ENCODE data around the gene TAB3.

Gene TAB3

DNA sequence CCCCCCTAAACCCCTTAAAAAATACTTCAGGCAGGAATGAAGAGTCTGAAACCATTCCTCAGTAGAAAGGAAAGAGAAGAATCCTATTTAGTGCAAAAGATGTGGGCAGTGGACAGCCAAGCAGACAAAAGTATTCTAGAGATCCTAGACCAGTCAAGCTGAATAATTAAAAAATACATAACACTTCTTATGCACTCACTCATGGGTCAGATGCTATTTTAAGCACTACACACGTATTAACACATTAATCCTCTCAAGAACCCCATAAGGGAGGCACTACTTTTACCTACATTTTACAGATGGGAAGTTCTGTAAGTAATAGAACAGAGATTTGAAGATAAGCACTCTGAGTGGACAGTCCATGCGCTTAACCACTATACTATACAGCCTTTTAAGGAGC lies 5.9 kb downstream of the TAB3 start:
- Histone ChIP-seq H3K27ac (ENCODE audit: low read length) (no peak overlapping the region), H3K9me3 (ENCODE audit: insufficient read depth, low read depth, low read length) (no peaks in the 10 kb centered on the region), H3K27me3 (ENCODE audit: insufficient read depth, low read length) (no peaks in the 10 kb centered on the region), H3K9ac (ENCODE audit: low read depth, low read length) (no peak overlapping the region), H3K4me1 (ENCODE audit: insufficient read depth, low read length) (no peaks in the 10 kb centered on the region; the same call in 1 of the 2 replicates), H3K36me3 (ENCODE audit: insufficient read depth, low read depth, low read length) (no peaks in the 10 kb centered on the region), H3K4me3 (ENCODE audit: low read length) (no peak overlapping the region)

DNA sequence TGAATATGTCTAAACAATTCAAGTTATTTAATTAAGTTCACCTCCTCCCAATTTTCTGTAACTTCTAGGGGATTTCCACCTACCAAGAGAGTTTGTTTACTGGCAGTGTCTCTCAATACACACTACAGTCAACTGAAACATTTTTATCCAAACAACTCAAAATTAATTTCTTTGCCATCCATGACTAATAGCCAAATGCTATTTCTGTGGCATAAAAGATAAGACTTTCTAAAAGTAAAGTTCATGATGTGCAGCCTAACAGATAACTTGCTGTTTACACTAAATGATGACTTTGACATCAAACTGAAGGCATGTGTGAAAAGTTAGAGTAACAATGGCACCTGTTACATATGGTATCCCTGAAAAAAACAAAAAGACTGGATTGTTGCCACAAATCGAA lies 7.3 kb downstream of the TAB3 start:
- no peak overlapping the region for H3K27ac ChIP-seq (ENCODE audit: low read length)
- H3K9me3 ChIP-seq (ENCODE audit: insufficient read depth, low read depth, low read length), result no peaks in the 10 kb centered on the region

DNA sequence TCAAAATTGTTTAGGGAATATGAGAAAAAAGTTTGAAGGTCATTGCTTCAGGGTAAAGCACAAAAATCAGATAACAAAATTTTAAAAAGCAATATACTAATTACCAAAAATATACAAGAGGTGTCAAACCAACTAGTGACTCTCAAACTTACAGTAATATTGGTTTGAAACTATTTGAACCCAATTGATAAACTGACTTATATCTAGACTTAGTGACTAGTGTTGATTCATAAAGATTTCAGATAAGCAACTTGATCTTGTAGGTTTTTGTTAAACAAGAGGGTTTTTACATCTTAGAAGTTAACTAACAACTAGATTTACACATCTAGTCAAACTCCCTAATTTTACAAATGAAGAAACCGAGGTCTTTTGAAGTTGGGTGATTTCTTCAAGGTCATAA lies 7.7 kb downstream of the TAB3 start:
- Histone ChIP-seq H3K4me1 (ENCODE audit: insufficient read depth, low read length) (no peaks in the 10 kb centered on the region; the same call in 1 of the 2 replicates), H3K27me3 (ENCODE audit: insufficient read depth, low read length) (no peaks in the 10 kb centered on the region), H3K9me3 (ENCODE audit: insufficient read depth, low read depth, low read length) (no peaks in the 10 kb centered on the region), H3K9ac (ENCODE audit: low read depth, low read length) (no peak overlapping the region), H3K4me3 (ENCODE audit: low read length) (no peak overlapping the region), H3K36me3 (ENCODE audit: insufficient read depth, low read depth, low read length) (no peaks in the 10 kb centered on the region), H3K27ac (ENCODE audit: low read length) (no peak overlapping the region)

More for the DNA sequence above, 7.3 kb downstream of the TAB3 start:
- no peak overlapping the region for H3K4me3 ChIP-seq (ENCODE audit: low read length)
- H3K36me3 ChIP-seq (ENCODE audit: insufficient read depth, low read depth, low read length), result no peaks in the 10 kb centered on the region
- H3K4me1 ChIP-seq (ENCODE audit: insufficient read depth, low read length), result no peaks in the 10 kb centered on the region; the same call in 1 of the 2 replicates
- H3K27me3 ChIP-seq (ENCODE audit: insufficient read depth, low read length), result no peaks in the 10 kb centered on the region
- H3K9ac ChIP-seq (ENCODE audit: low read depth, low read length), result no peak overlapping the region

DNA sequence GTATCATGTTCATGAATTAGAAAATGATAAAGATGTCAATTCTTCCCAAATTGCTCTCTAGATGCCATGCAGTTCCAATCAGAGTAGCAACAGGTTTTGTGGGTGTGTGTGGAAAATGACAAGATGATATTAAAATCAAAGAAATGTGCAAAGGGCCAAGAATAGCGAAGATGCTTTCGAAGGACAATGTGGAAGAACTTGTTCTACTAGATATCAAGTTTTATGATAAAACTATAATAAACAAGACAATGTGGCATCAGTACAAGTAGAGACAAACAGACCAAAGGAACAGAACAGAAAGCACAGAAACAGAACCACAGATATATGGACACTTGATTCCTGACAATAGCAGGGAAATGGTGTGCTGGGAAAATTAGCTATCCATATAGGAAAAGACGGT lies 9.0 kb downstream of the TAB3 start:
- Histone ChIP-seq H3K9ac (ENCODE audit: low read depth, low read length) (no peak overlapping the region), H3K9me3 (ENCODE audit: insufficient read depth, low read depth, low read length) (no peaks in the 10 kb centered on the region), H3K36me3 (ENCODE audit: insufficient read depth, low read depth, low read length) (no peaks in the 10 kb centered on the region), H3K4me1 (ENCODE audit: insufficient read depth, low read length) (no peaks in the 10 kb centered on the region; the same call in 1 of the 2 replicates), H3K27ac (ENCODE audit: low read length) (no peak overlapping the region), H3K4me3 (ENCODE audit: low read length) (no peak overlapping the region), H3K27me3 (ENCODE audit: insufficient read depth, low read length) (no peaks in the 10 kb centered on the region)

DNA sequence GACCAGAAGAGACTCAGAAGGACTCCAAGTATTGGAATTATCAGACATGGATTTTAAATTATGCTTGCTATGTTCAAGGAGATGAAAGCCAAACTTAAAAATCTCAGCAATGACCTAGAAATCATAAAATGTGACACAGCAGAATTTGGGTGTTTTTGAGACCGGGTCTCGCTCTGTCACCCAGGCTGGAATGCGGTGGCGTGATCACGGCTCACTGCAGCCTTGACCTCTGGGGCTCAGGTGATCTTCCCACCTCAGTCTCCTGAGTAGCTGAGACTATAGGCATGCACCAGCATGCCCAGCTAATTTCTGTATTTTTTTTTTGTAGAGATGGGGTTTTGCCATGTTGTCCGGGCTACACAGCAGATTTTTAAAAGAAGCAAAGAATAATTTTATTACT lies 12.7 kb downstream of the TAB3 start:
- H3K4me3 ChIP-seq (ENCODE audit: low read length), result no peak overlapping the region
- H3K36me3 ChIP-seq (ENCODE audit: insufficient read depth, low read depth, low read length), result no peaks in the 10 kb centered on the region
- H3K27me3 ChIP-seq (ENCODE audit: insufficient read depth, low read length), result no peaks in the 10 kb centered on the region
- H3K9ac ChIP-seq (ENCODE audit: low read depth, low read length), result no peak overlapping the region
- H3K27ac ChIP-seq (ENCODE audit: low read length), result no peak overlapping the region
- H3K9me3 ChIP-seq (ENCODE audit: insufficient read depth, low read depth, low read length), result no peaks in the 10 kb centered on the region
- H3K4me1 ChIP-seq (ENCODE audit: insufficient read depth, low read length), result no peaks in the 10 kb centered on the region; the same call in 1 of the 2 replicates

DNA sequence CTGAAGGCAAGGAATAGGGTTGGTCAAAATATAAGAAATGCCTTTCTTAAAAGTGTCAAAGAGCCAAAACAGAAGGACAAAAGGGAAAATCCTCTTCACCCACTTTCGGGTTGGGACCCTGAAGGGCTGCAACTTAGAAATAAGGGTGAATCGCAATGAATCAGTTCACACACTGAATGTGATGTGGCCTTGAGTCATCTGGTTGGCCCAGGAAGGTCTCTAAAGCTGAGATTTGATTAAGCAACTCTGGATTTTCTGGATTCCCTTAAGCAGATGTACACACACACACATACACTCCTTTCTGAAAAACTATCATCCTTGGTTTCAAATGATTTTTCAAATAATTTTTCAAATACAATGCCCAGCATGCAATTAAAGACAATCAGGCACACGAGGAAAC lies 13.1 kb downstream of the TAB3 start:
- no peaks in the 10 kb centered on the region; the same call in 1 of the 2 replicates for H3K4me1 ChIP-seq (ENCODE audit: insufficient read depth, low read length)
- H3K27ac ChIP-seq (ENCODE audit: low read length), result no peak overlapping the region
- H3K36me3 ChIP-seq (ENCODE audit: insufficient read depth, low read depth, low read length), result no peaks in the 10 kb centered on the region
- H3K4me3 ChIP-seq (ENCODE audit: low read length), result no peak overlapping the region
- H3K9ac ChIP-seq (ENCODE audit: low read depth, low read length), result no peak overlapping the region
- H3K27me3 ChIP-seq (ENCODE audit: insufficient read depth, low read length), result no peaks in the 10 kb centered on the region
- H3K9me3 ChIP-seq (ENCODE audit: insufficient read depth, low read depth, low read length), result no peaks in the 10 kb centered on the region

DNA sequence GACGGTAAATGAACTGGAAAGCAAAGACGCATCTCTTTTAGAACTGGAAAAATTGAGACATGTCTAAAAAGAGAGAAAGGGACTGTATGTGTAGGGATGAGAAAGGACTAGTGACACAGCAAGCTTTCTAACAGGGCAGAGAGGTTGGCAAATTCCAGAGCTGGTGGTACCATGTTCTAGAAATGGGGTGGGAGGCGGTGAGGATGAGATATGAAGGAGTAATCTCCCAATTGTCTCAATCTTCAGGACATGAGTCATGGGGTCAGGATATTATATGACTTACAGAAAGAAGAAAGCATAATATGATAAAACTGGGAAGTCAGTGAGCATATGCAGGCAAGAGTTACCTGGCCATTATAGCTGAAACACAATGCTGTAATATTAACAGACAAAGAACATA lies 14.2 kb downstream of the TAB3 start:
- Histone ChIP-seq H3K36me3 (ENCODE audit: insufficient read depth, low read depth, low read length) (no peaks in the 10 kb centered on the region), H3K4me1 (ENCODE audit: insufficient read depth, low read length) (no peaks in the 10 kb centered on the region), H3K27me3 (ENCODE audit: insufficient read depth, low read length) (no peaks in the 10 kb centered on the region), H3K9ac (ENCODE audit: low read depth, low read length) (no peak overlapping the region), H3K4me3 (ENCODE audit: low read length) (no peak overlapping the region), H3K27ac (ENCODE audit: low read length) (no peak overlapping the region), H3K9me3 (ENCODE audit: insufficient read depth, low read depth, low read length) (no peaks in the 10 kb centered on the region)

DNA sequence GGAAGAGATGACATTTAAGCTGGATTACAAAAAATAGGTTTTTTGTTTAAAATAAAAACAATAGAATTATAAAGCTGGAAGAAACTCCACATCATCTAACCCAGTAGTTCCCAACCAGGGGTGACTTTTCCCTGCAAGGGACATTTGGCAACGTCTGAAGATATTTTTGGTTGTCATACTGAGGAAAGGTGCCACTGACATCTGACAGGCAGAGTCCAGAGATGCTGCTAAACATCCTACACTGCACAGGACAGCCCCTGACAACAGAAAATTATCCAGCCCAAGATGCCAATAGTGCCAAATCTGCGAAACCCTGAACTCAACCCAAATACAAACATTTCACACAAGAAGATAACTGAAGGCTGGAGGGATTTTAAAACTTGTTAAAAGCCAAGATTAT lies 18.5 kb downstream of the TAB3 start:
- Histone ChIP-seq H3K9ac (ENCODE audit: low read depth, low read length) (no peak overlapping the region), H3K4me3 (ENCODE audit: low read length) (no peak overlapping the region), H3K36me3 (ENCODE audit: insufficient read depth, low read depth, low read length) (no peaks in the 10 kb centered on the region), H3K27ac (ENCODE audit: low read length) (no peak overlapping the region), H3K9me3 (ENCODE audit: insufficient read depth, low read depth, low read length) (no peaks in the 10 kb centered on the region), H3K27me3 (ENCODE audit: insufficient read depth, low read length) (no peaks in the 10 kb centered on the region), H3K4me1 (ENCODE audit: insufficient read depth, low read length) (no peaks in the 10 kb centered on the region)

- Histone ChIP-seq H3K27me3 (ENCODE audit: insufficient read depth, low read length) (no peaks in the 10 kb centered on the region), H3K9ac (ENCODE audit: low read depth, low read length) (no peak overlapping the region), H3K9me3 (ENCODE audit: insufficient read depth, low read depth, low read length) (no peaks in the 10 kb centered on the region), H3K4me3 (ENCODE audit: low read length) (no peak overlapping the region), H3K36me3 (ENCODE audit: insufficient read depth, low read depth, low read length) (no peaks in the 10 kb centered on the region), H3K4me1 (ENCODE audit: insufficient read depth, low read length) (no peaks in the 10 kb centered on the region), H3K27ac (ENCODE audit: low read length) (no peak overlapping the region)
Measured at GRCh38 chrX:30865612-30866011, 23.4 kb downstream of the TAB3 start.

- no peaks in the 10 kb centered on the region for H3K36me3 ChIP-seq (ENCODE audit: insufficient read depth, low read depth, low read length)
- H3K9me3 ChIP-seq (ENCODE audit: insufficient read depth, low read depth, low read length), result no peaks in the 10 kb centered on the region
- no peak overlapping the region for H3K9ac ChIP-seq (ENCODE audit: low read depth, low read length)
- no peaks in the 10 kb centered on the region for H3K27me3 ChIP-seq (ENCODE audit: insufficient read depth, low read length)
- no peaks in the 10 kb centered on the region for H3K4me1 ChIP-seq (ENCODE audit: insufficient read depth, low read length)
- no peak overlapping the region for H3K4me3 ChIP-seq (ENCODE audit: low read length)
- H3K27ac ChIP-seq (ENCODE audit: low read length), result no peak overlapping the region
Measured at GRCh38 chrX:30865015-30865414, 24.0 kb downstream of the TAB3 start.

DNA sequence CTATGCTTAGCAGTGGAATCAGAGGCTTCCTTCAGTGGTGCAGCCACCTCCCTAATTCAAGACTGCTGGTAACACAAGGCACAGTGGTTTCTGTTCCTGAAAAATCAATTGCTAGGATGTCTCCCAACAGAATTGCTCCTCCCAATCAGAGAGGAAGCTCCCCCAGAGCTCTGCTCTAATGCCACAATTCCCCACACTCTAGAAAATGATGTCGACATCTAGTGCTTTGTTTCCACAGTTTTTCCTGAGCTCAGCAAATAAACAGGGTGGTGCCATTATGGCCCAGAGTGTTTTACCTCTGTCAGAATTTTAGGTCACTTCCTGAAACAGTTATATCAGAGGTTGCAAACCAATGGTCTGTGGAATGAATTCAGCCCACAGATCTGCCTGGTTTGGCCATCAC lies 24.7 kb downstream of the TAB3 start:
- Histone ChIP-seq H3K27me3 (ENCODE audit: insufficient read depth, low read length) (no peaks in the 10 kb centered on the region), H3K27ac (ENCODE audit: low read length) (no peak overlapping the region), H3K4me1 (ENCODE audit: insufficient read depth, low read length) (peaks cover under 1% of the 10 kb centered on the region; the same call in 1 of the 2 replicates), H3K9ac (ENCODE audit: low read depth, low read length) (no peak overlapping the region), H3K36me3 (ENCODE audit: insufficient read depth, low read depth, low read length) (no peaks in the 10 kb centered on the region; the same call in 1 of the 2 replicates), H3K9me3 (ENCODE audit: insufficient read depth, low read depth, low read length) (no peaks in the 10 kb centered on the region), H3K4me3 (ENCODE audit: low read length) (no peak overlapping the region)

- no peaks in the 10 kb centered on the region for H3K9me3 ChIP-seq (ENCODE audit: insufficient read depth, low read depth, low read length)
- no peak overlapping the region for H3K27ac ChIP-seq (ENCODE audit: low read length)
- no peak overlapping the region for H3K4me3 ChIP-seq (ENCODE audit: low read length)
- H3K9ac ChIP-seq (ENCODE audit: low read depth, low read length), result no peak overlapping the region
- no peaks in the 10 kb centered on the region; the same call in 1 of the 2 replicates for H3K36me3 ChIP-seq (ENCODE audit: insufficient read depth, low read depth, low read length)
- H3K27me3 ChIP-seq (ENCODE audit: insufficient read depth, low read length), result no peaks in the 10 kb centered on the region
- H3K4me1 ChIP-seq (ENCODE audit: insufficient read depth, low read length), result peaks cover 5% of the 10 kb centered on the region; the same call in 1 of the 2 replicates
Measured at GRCh38 chrX:30863974-30864373, 25.1 kb downstream of the TAB3 start.

Measured in iPS-20b (cell line).